HepG2 (cell line): Measurements from ENCODE around the gene CDC42EP4. TPM values are rescaled to one million over a fixed set of nuclear protein-coding genes. Genes with fewer than 3 reads are reported as not detected.

Source experiments
- ATAC-seq: fragments of 200-7000 bp; cut with Tn5 transposase; 3 replicates; pipeline ENCODE4 v1.9.1; 2020; ENCODE audit warnings: mild to moderate bottlenecking, moderate library complexity
- BruUV-seq: library from RNA; stranded (reverse); fragments of 400-500 nt; replicated peaks from 2 replicates; lab custom pipeline; 2021; lab: Mats Ljungman, UMichigan
- CTCF ChIA-PET: fragments of 300-600 bp; formaldehyde crosslinking; extraction: SDS; loops from one replicate; lab custom pipeline; 2021; ENCODE audit warnings: low total read pairs, inconsistent platforms, low intra/inter-chr PET ratio; lab: Yijun Ruan, JAX
- POLR2A ChIA-PET: fragments of 350-600 bp; sonication (Branson Sonifier 250); formaldehyde crosslinking; loops from one replicate; lab custom pipeline; 2020; ENCODE audit warnings: antibody characterized with exemption, inconsistent platforms; lab: Yijun Ruan, JAX
- DNase-seq: peaks from one replicate; pipeline ENCODE4 v3.0.0-alpha.2; 2015; ENCODE audit warnings: low spot score
- FAIRE-seq: peaks from 3 replicates; lab custom pipeline; 2011; peaks lifted over from hg19 to GRCh38; lab: Jason Lieb, UNC
- H2AFZ ChIP-seq: one replicate; pipeline ENCODE4 v1.6.1; 2011; ENCODE audit warnings: low read length, inconsistent platforms
- H3K27ac ChIP-seq: fragments of 300-600 bp; 3 replicates; pipeline ENCODE4 v1.8.0; 2011; ENCODE audit warnings: mixed run types, mild to moderate bottlenecking, mixed read lengths, low read length, inconsistent platforms; ENCODE audit not compliant: insufficient read depth; ENCODE audit errors: extremely low read length
- H3K27me3 ChIP-seq, 2 experiments: fragments of 200-600 bp in 1 of 2; 2 replicates in 1 of 2; 3 replicates in 1 of 2; pipeline versions ENCODE4 v1.6.0 to v1.8.0; 2011; ENCODE audit warnings: low read length in 2 of 2, mild to moderate bottlenecking in 2 of 2, moderate library complexity in 2 of 2, inconsistent platforms in 1 of 2; ENCODE audit not compliant: insufficient read depth in 2 of 2, control insufficient read depth in 1 of 2
- H3K36me3 ChIP-seq, 2 experiments: fragments of 200-600 bp in 1 of 2; replicated peaks in 1 of 2; 2 replicates in 1 of 2; 3 replicates in 1 of 2; pipeline versions ENCODE4 v1.5.1 to v1.8.0; 2011; ENCODE audit warnings: low read length in 2 of 2, inconsistent platforms in 1 of 2; ENCODE audit not compliant: insufficient read depth in 2 of 2, control insufficient read depth in 1 of 2
- H3K4me1 ChIP-seq: 2 replicates; pipeline ENCODE4 v1.5.1; 2012; ENCODE audit warnings: low read length, inconsistent platforms; ENCODE audit not compliant: insufficient read depth
- H3K4me2 ChIP-seq: 2 replicates; pipeline ENCODE4 v1.6.0; 2011; ENCODE audit warnings: low read depth, low read length, inconsistent platforms
- H3K4me3 ChIP-seq, 3 experiments: fragments of 200-600 bp in 1 of 3; sonication (generic), shearing (Covaris generic) in 1 of 3; replicated peaks in 1 of 3; 2 replicates each; pipeline ENCODE4 v1.5.1; 2011 to 2016; ENCODE audit warnings: low read length in 3 of 3, inconsistent platforms in 2 of 3, low read depth in 2 of 3, mild to moderate bottlenecking in 2 of 3, control low read depth in 1 of 3, mixed read lengths in 1 of 3; ENCODE audit not compliant: insufficient read depth in 1 of 3
- H3K79me2 ChIP-seq: one replicate; pipeline ENCODE4 v1.6.1; 2011; ENCODE audit warnings: low read length, inconsistent platforms; ENCODE audit not compliant: insufficient read depth
- H3K9ac ChIP-seq: 2 replicates; pipeline ENCODE4 v1.6.0; 2011; ENCODE audit warnings: mild to moderate bottlenecking, low read depth, low read length, inconsistent platforms; ENCODE audit not compliant: insufficient read depth
- H3K9me3 ChIP-seq: 2 replicates; pipeline ENCODE4 v1.5.1; 2012; ENCODE audit warnings: mild to moderate bottlenecking, low read length
- H4K20me1 ChIP-seq: 2 replicates; pipeline ENCODE4 v1.6.0; 2011; ENCODE audit warnings: inconsistent platforms, mild to moderate bottlenecking, low read length, moderate library complexity; ENCODE audit not compliant: insufficient read depth
- AGO2 ChIP-seq: fragments of 200-400 bp; formaldehyde crosslinking; optimal IDR thresholded peaks from 2 replicates; pipeline ENCODE3; 2017; ENCODE audit warnings: mild to moderate bottlenecking, low read depth, low read length, moderate library complexity
- DRAP1 ChIP-seq: IDR thresholded peaks from 2 replicates; pipeline ENCODE4 v1.6.1; 2016; ENCODE audit warnings: missing genetic modification reagents, missing compliant biosample characterization
- PRMT3 ChIP-seq: sonication (generic); formaldehyde crosslinking; IDR thresholded peaks from 2 replicates; pipeline ENCODE4 v1.8.1; 2022; ENCODE audit warnings: low read depth, mild to moderate bottlenecking, moderate library complexity, missing genetic modification reagents, borderline replicate concordance
- RFX1 ChIP-seq: fragments of 450-650 bp; IDR thresholded peaks from 2 replicates; pipeline ENCODE4 v1.6.1; 2017
- SMYD3 ChIP-seq: sonication (generic); formaldehyde crosslinking; IDR thresholded peaks from 2 replicates; pipeline ENCODE4 v1.8.1; 2023; ENCODE audit warnings: mild to moderate bottlenecking, missing genetic modification reagents
- ZBTB38 ChIP-seq: sonication (generic); formaldehyde crosslinking; IDR thresholded peaks from 2 replicates; pipeline ENCODE4 v1.5.1; 2020; ENCODE audit warnings: mild to moderate bottlenecking, missing genetic modification reagents
- ZNF446 ChIP-seq: sonication (generic); formaldehyde crosslinking; IDR thresholded peaks from 2 replicates; pipeline ENCODE4 v1.5.0; 2020; ENCODE audit warnings: mild to moderate bottlenecking, missing genetic modification reagents
- WGBS: methylation state at CpG from one replicate; pipeline ENCODE4 v1.1.6; 2017; ENCODE audit warnings: low lambda C conversion rate; 5-methylcytosine and 5-hydroxymethylcytosine counted together
- in situ Hi-C: cut with HindIII; loops from 2 replicates; pipeline ENCODE4 v1.10.0; 2017; ENCODE audit warnings: low pct_unique_long_range_greater_than_20kb; ENCODE audit not compliant: extremely low pct_ligation_motif_present
- intact Hi-C: fragments of 100-400 bp; cut with micrococcal nuclease; formaldehyde crosslinking; loops from one replicate; pipeline ENCODE4 v1.10.0; 2022; ENCODE audit not compliant: unreplicated experiment
- polyA plus RNA-seq, 8 experiments: library from polyadenylated mRNA; depleted of rRNA in 3 of 8; stranded (reverse) in 7 of 8; unstranded in 1 of 8; fragments of >200 nt; fragmentation: Illumina TruSeq in 4 of 8; extraction: Trizol in 4 of 8; gene quantifications; 2 replicates each; pipeline versions ENCODE4 v1.2.1 to v1.2.3, GENCODE V29; 2011 to 2016; ENCODE audit warnings: low read depth in 4 of 8, missing spikeins in 1 of 8, mixed read lengths in 1 of 8; ENCODE audit not compliant: insufficient read depth in 1 of 8
- total RNA-seq, 5 experiments: library from RNA; depleted of rRNA; stranded (reverse); fragments of >200 nt; fragmentation: Illumina TruSeq; extraction: Trizol; gene quantifications; 2 replicates each; pipeline ENCODE4 v1.2.3, GENCODE V29; 2016; ENCODE audit warnings: low read depth in 1 of 5

Gene CDC42EP4
- total and polyA plus RNA-seq, 2 of the 13 experiments (the other 11 are each of a cell fraction or from before 2014, with no cell fraction given), result 19.0 to 54.0 TPM

GRCh38 chr17:73285916-73286862 lies 25.6 kb downstream of the CDC42EP4 start:
- intact Hi-C loops, result no loop called here
- DNase-seq, result no peak
- Histone ChIP-seq H3K27ac (no peak overlapping the region), H4K20me1 (peaks cover 24% of the 10 kb centered on the region; the same call in 1 of the 2 replicates), H3K4me3 (no peak overlapping the region), H2AFZ (no peak overlapping the region), H3K9ac (no peak overlapping the region), H3K27me3 (no peaks in the 10 kb centered on the region), H3K9me3 (no peaks in the 10 kb centered on the region), H3K4me1 (peaks cover 48% of the 10 kb centered on the region), H3K79me2 (peaks cover 32% of the 10 kb centered on the region), H3K36me3 (peaks cover 23 to 36% of the 10 kb centered on the region in 2 experiments), H3K4me2 (no peak overlapping the region)
- 96% methylated on average over 52 of the region's 52 CpGs for WGBS
- no TSS peak for BruUV-seq
- in situ Hi-C loops, result loop anchor here (25.0 kb wide), 1 partner anchor 1151 kb away; the partner anchor contains the start of gene GPRC5C
- ATAC-seq, result no peak
- ChIA-PET POLR2A (interaction anchor here (4.0 kb wide), 1 partner anchor 24 kb away, joined by 45 read pairs; the partner anchor contains the start of gene CPSF4L), CTCF (no interaction called here)
- FAIRE-seq, result no peak
- TF ChIP-seq AGO2 (peak; percentile 61), DRAP1 (CRISPR knock-in tag) (no peak), ZBTB38 (0 out of 2 replicates have a peak, but pooled peaks have one; percentile 19)

- POLR2A ChIA-PET, result no interaction called here
- H3K9ac ChIP-seq, result no peak overlapping the region
- no peak overlapping the region for H3K4me3 ChIP-seq
- no peak overlapping the region for H3K4me2 ChIP-seq
- H3K4me1 ChIP-seq, result peaks cover 42% of the 10 kb centered on the region
- ATAC-seq, result no peak
- intact Hi-C loops, result no loop called here
- H3K27ac ChIP-seq, result no peak overlapping the region
- CTCF ChIA-PET, result no interaction called here
- no peaks in the 10 kb centered on the region for H3K9me3 ChIP-seq
- no peak for FAIRE-seq
- 98% methylated on average over 12 of the region's 15 CpGs for WGBS
- H3K36me3 ChIP-seq, result peaks cover 23 to 36% of the 10 kb centered on the region in 2 experiments
- no peaks in the 10 kb centered on the region for H3K27me3 ChIP-seq
- H2AFZ ChIP-seq, result no peak overlapping the region
- no peak for DNase-seq
- in situ Hi-C loops, result loop anchor here (25.0 kb wide), 1 partner anchor 1152 kb away; the partner anchor contains the start of gene GPRC5C
- H3K79me2 ChIP-seq, result peaks cover 26% of the 10 kb centered on the region
- no TSS peak for BruUV-seq
- TF ChIP-seq SMYD3 (CRISPR knock-in tag) (no peak), RFX1 (peak; percentile 20; the same call in 1 of the 2 replicates), PRMT3 (CRISPR knock-in tag) (0 out of 2 replicates have a peak, but pooled peaks have one; percentile 19), ZNF446 (CRISPR knock-in tag) (no peak)
- H4K20me1 ChIP-seq, result peaks cover 18% of the 10 kb centered on the region; the same call in 1 of the 2 replicates
Observed at GRCh38 chr17:73285603-73285908, 26.2 kb downstream of the CDC42EP4 start.
